ENCODE results near the gene MCC.

The MCC gene

DNA sequence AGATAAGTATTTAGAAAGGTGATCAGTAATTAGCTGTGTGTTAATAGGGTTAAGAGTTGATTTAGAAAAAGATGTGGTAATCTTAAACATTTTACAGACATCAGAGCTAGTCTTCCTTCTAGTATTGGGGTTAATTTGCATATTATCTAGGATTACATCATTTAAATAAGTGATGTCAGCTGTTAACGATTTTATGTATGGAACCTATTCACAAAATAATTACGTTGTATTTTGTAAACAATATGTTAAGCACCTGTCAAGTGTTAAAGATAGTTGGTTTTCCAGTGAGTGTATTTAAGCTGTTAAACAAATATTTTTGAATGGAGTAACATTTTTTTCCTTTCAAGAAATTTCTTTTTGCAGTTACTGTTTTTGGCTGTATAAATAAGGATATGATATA is 509.4 kb downstream of the MCC start:
- H3K79me2 ChIP-seq (ENCODE audit: insufficient read depth, low read length) = peaks cover 70% of the 10 kb centered on the region
- peak overlapping the region; percentile 72 for H3K4me2 ChIP-seq (ENCODE audit: low read depth, low read length, poor library complexity, severe bottlenecking)
- H3K9ac ChIP-seq (ENCODE audit: low read length) = no peak overlapping the region; the same call in 1 of the 2 replicates
- H3K9me3 ChIP-seq (ENCODE audit: insufficient read depth, low read length) = no peaks in the 10 kb centered on the region
- H2AFZ ChIP-seq (ENCODE audit: low read depth, low read length, severe bottlenecking) = no peak overlapping the region
- no peak overlapping the region for H3K27ac ChIP-seq (ENCODE audit: low read depth, low read length)
- peaks cover 22% of the 10 kb centered on the region; the same call in 1 of the 2 replicates for H4K20me1 ChIP-seq (ENCODE audit: low read depth, low read length)
- H3K9me2 ChIP-seq (replicated peaks; ENCODE audit: insufficient read depth, low read length) = no peaks in the 10 kb centered on the region
- TF ChIP-seq CTCF (IDR thresholded peaks at IDR 0.05; ENCODE audit: insufficient read depth, low read length, poor library complexity, severe bottlenecking) (no peak), EZH2phosphoT487 (conservative IDR thresholded peaks at IDR 0.05; ENCODE audit: low read length) (no peak)
- 0 out of 2 replicates have a peak, but pooled peaks cover 4% of the 10 kb centered on the region for H3F3A ChIP-seq (ENCODE audit: insufficient read depth)
- 0 out of 2 replicates have a peak, but pooled peaks cover 8% of the 10 kb centered on the region for H3K36me3 ChIP-seq (ENCODE audit: low read length)
- H3K4me3 ChIP-seq (ENCODE audit: insufficient read depth, low read length, poor library complexity, severe bottlenecking) = peak overlapping the region; percentile 98
- no peaks in the 10 kb centered on the region for H3K27me3 ChIP-seq (ENCODE audit: low read length)

DNA sequence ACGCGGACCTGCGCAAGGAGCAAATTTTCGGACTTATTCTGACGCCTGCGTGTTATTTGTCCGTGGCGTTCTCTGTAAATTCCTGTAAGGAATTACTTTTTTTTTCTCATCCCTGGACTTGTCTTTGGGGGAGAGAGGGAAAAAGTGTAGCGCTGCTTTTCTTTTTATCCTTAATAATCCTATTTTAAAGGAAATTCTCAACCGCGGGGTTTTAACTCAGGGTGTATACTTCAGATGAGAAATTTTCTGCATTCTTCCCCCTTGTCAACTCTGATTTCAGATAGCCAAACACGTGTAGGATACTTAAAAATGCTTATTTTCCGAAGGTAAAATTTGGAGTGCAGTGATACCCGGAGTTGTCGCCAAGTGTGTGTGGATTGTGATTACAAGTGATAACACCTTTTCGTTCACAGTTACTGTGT is 510.8 kb downstream of the MCC start:
- H3K36me3 ChIP-seq (ENCODE audit: low read length) = 0 out of 2 replicates have a peak, but pooled peaks cover 5% of the 10 kb centered on the region
- peaks cover 57% of the 10 kb centered on the region for H3K79me2 ChIP-seq (ENCODE audit: insufficient read depth, low read length)
- H3K9me2 ChIP-seq (replicated peaks; ENCODE audit: insufficient read depth, low read length) = no peaks in the 10 kb centered on the region
- H3K27me3 ChIP-seq (ENCODE audit: low read length) = no peaks in the 10 kb centered on the region
- H2AFZ ChIP-seq (ENCODE audit: low read depth, low read length, severe bottlenecking) = peak overlapping the region; percentile 27
- 0 out of 2 replicates have a peak, but pooled peaks cover 4% of the 10 kb centered on the region for H3F3A ChIP-seq (ENCODE audit: insufficient read depth)
- peak overlapping the region; percentile 98 for H3K4me3 ChIP-seq (ENCODE audit: insufficient read depth, low read length, poor library complexity, severe bottlenecking)
- no peaks in the 10 kb centered on the region for H3K9me3 ChIP-seq (ENCODE audit: insufficient read depth, low read length)
- peak overlapping the region; percentile 66 for H3K27ac ChIP-seq (ENCODE audit: low read depth, low read length)
- peak overlapping the region; percentile 91 for H3K9ac ChIP-seq (ENCODE audit: low read length)
- H3K4me2 ChIP-seq (ENCODE audit: low read depth, low read length, poor library complexity, severe bottlenecking) = peak overlapping the region; percentile 72
- peaks cover 20% of the 10 kb centered on the region; the same call in 1 of the 2 replicates for H4K20me1 ChIP-seq (ENCODE audit: low read depth, low read length)
- no peak for TF ChIP-seq CTCF (IDR thresholded peaks at IDR 0.05; ENCODE audit: insufficient read depth, low read length, poor library complexity, severe bottlenecking)
- no peak for TF ChIP-seq EZH2phosphoT487 (conservative IDR thresholded peaks at IDR 0.05; ENCODE audit: low read length)

GRCh38 chr5:112976432-112977309 is 511.6 kb downstream of the MCC start, which contains the start of gene DCP2:
DCP2 (plus strand) TSS chr5:112976798; CDS start chr5:112976934, 136 bp downstream.
- no peaks in the 10 kb centered on the region for H3K9me2 ChIP-seq (replicated peaks; ENCODE audit: insufficient read depth, low read length)
- H3K9ac ChIP-seq (ENCODE audit: low read length) = peak within 1 kb of the TSS; percentile 91
- peak within 1 kb of the TSS; percentile 98 for H3K4me3 ChIP-seq (ENCODE audit: insufficient read depth, low read length, poor library complexity, severe bottlenecking)
- no peak for TF ChIP-seq EZH2phosphoT487 (conservative IDR thresholded peaks at IDR 0.05; ENCODE audit: low read length)
- TF ChIP-seq CTCF (IDR thresholded peaks at IDR 0.05; ENCODE audit: insufficient read depth, low read length, poor library complexity, severe bottlenecking) = no peak
- peak within 1 kb of the TSS; percentile 66 for H3K27ac ChIP-seq (ENCODE audit: low read depth, low read length)
- H3K4me2 ChIP-seq (ENCODE audit: low read depth, low read length, poor library complexity, severe bottlenecking) = peak within 1 kb of the TSS; percentile 72
- no peaks in the 10 kb centered on the region for H3K9me3 ChIP-seq (ENCODE audit: insufficient read depth, low read length)
- no peaks in the 10 kb centered on the region for H3K27me3 ChIP-seq (ENCODE audit: low read length)
- peak within 1 kb of the TSS; percentile 57 for H2AFZ ChIP-seq (ENCODE audit: low read depth, low read length, severe bottlenecking)
- H3K79me2 ChIP-seq (ENCODE audit: insufficient read depth, low read length) = peaks cover 49% of the 10 kb centered on the region
- H3F3A ChIP-seq (ENCODE audit: insufficient read depth) = 0 out of 2 replicates have a peak, but pooled peaks cover 4% of the 10 kb centered on the region
- H4K20me1 ChIP-seq (ENCODE audit: low read depth, low read length) = peaks cover 16% of the 10 kb centered on the region; the same call in 1 of the 2 replicates
- 0 out of 2 replicates have a peak, but pooled peaks cover 3% of the 10 kb centered on the region for H3K36me3 ChIP-seq (ENCODE audit: low read length)
